CD4-positive, alpha-beta T cell (primary cell): Measurements from ENCODE around the gene TMEM170A. TPM values are rescaled to one million over a fixed set of nuclear protein-coding genes. Genes with fewer than 3 reads are reported as not detected.

Source experiments
- ATAC-seq: fragments of 200-7000 bp; cut with Tn5 transposase; one replicate; pipeline ENCODE4 v1.10.0; 2022; ENCODE audit warnings: mild to moderate bottlenecking; ENCODE audit not compliant: poor library complexity
- CTCF ChIA-PET: fragments of 350-600 bp; sonication (Branson Sonifier 250); formaldehyde crosslinking; loops from one replicate; lab custom pipeline; 2021; ENCODE audit warnings: antibody characterized with exemption, inconsistent platforms; lab: Charles Lee
- POLR2A ChIA-PET: fragments of 350-600 bp; sonication (Branson Sonifier 250); formaldehyde crosslinking; loops from one replicate; lab custom pipeline; 2021; ENCODE audit warnings: antibody characterized with exemption, inconsistent platforms; lab: Charles Lee
- DNase-seq, 14 experiments: peaks; one replicate each; pipeline ENCODE4 v3.0.0-alpha.2; 2013 to 2020; ENCODE audit warnings: mixed read lengths in 2 of 14
- H3K27ac ChIP-seq, 2 donors: one replicate each; pipeline versions ENCODE4 v1.5.1 to v1.7.0; 2013; ENCODE audit warnings: low read length in 2 of 2, low read depth in 1 of 2, mild to moderate bottlenecking in 1 of 2
- H3K27me3 ChIP-seq, 2 experiments: 1 replicate in 1 of 2; 2 replicates in 1 of 2; pipeline versions ENCODE4 v1.6.1 to v1.7.0; 2013; ENCODE audit warnings: low read length in 2 of 2, control low read depth in 1 of 2, mild to moderate bottlenecking in 1 of 2, moderate library complexity in 1 of 2; ENCODE audit not compliant: insufficient read depth in 2 of 2, control insufficient read depth in 1 of 2
- H3K36me3 ChIP-seq: one replicate; pipeline ENCODE4 v1.6.1; 2013; ENCODE audit warnings: low read length, control low read depth; ENCODE audit not compliant: insufficient read depth
- H3K4me1 ChIP-seq: one replicate; pipeline ENCODE4 v1.6.1; 2013; ENCODE audit warnings: low read length, control low read depth; ENCODE audit not compliant: insufficient read depth
- H3K4me3 ChIP-seq: one replicate; pipeline ENCODE4 v1.5.1; 2013; ENCODE audit warnings: mild to moderate bottlenecking, low read length, moderate library complexity
- H3K9me3 ChIP-seq, 2 experiments: 1 replicate in 1 of 2; 2 replicates in 1 of 2; pipeline versions ENCODE4 v1.6.1 to v1.7.0; 2013; ENCODE audit warnings: low read length in 2 of 2, mild to moderate bottlenecking in 2 of 2, control low read depth in 1 of 2, moderate library complexity in 1 of 2; ENCODE audit not compliant: control insufficient read depth in 1 of 2, insufficient read depth in 1 of 2
- H3K27ac Mint-ChIP-seq: one replicate; pipeline ENCODE4 v1.8.0; 2020; ENCODE audit warnings: mixed read lengths
- H3K27me3 Mint-ChIP-seq: one replicate; pipeline ENCODE4 v1.8.0; 2021; ENCODE audit warnings: mixed read lengths
- H3K36me3 Mint-ChIP-seq: one replicate; pipeline ENCODE4 v1.8.0; 2021; ENCODE audit warnings: low read depth, mixed read lengths
- H3K4me1 Mint-ChIP-seq: one replicate; pipeline ENCODE4 v1.8.0; 2021; ENCODE audit warnings: low read depth, mixed read lengths
- H3K4me3 Mint-ChIP-seq: one replicate; pipeline ENCODE4 v1.8.0; 2020; ENCODE audit warnings: mild to moderate bottlenecking, mixed read lengths
- H3K9me3 Mint-ChIP-seq: one replicate; pipeline ENCODE4 v1.8.0; 2020; ENCODE audit warnings: mixed read lengths
- intact Hi-C, 2 experiments: fragments of 100-400 bp; cut with DNase I in 1 of 2; cut with micrococcal nuclease in 1 of 2; formaldehyde crosslinking; loops; one replicate each; pipeline versions ENCODE4 v1.15.1 to v1.9.0; 2023 to 2025; cut with DNase I, micrococcal nuclease
- total RNA-seq, 174 experiments: library from RNA in 2 of 174; stranded (reverse) in 2 of 174; gene quantifications; one replicate each; pipeline ENCODE4 v1.2.3 and lab custom pipeline; 2021 to 2026
- TF ChIP-seq, protein P1 (sequence below): fragments of 200-600 bp; IDR thresholded peaks from one replicate; pipeline ENCODE4 v1.8.0; 2022; ENCODE audit warnings: antibody characterized with exemption, mild to moderate bottlenecking

The TMEM170A gene
- total RNA-seq, 2 experiments from 2014 or later: 34.3 to 37.8 TPM

DNA sequence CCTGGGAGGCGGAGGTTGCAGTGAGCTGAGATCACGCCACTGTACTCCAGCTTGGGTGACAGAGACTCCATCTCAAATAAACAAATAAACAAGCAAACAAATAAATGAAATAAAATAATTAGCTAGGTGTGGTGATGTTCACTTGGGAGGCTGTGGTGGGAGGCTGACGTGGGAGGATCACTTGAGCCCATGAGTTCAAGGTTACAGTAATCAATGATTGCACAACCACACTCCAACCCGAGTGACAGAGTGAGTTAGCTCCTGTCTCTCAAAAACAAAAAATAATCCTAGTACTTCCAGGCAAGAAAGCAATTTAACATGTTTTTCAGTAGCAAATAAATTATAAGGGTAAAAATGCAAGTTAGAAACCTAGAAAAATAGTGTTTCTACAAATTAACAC is 57.5 kb downstream of the TMEM170A start:
- TF ChIP-seq, protein P1, sequence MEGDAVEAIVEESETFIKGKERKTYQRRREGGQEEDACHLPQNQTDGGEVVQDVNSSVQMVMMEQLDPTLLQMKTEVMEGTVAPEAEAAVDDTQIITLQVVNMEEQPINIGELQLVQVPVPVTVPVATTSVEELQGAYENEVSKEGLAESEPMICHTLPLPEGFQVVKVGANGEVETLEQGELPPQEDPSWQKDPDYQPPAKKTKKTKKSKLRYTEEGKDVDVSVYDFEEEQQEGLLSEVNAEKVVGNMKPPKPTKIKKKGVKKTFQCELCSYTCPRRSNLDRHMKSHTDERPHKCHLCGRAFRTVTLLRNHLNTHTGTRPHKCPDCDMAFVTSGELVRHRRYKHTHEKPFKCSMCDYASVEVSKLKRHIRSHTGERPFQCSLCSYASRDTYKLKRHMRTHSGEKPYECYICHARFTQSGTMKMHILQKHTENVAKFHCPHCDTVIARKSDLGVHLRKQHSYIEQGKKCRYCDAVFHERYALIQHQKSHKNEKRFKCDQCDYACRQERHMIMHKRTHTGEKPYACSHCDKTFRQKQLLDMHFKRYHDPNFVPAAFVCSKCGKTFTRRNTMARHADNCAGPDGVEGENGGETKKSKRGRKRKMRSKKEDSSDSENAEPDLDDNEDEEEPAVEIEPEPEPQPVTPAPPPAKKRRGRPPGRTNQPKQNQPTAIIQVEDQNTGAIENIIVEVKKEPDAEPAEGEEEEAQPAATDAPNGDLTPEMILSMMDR: no peak
- POLR2A ChIA-PET: no interaction called here

DNA sequence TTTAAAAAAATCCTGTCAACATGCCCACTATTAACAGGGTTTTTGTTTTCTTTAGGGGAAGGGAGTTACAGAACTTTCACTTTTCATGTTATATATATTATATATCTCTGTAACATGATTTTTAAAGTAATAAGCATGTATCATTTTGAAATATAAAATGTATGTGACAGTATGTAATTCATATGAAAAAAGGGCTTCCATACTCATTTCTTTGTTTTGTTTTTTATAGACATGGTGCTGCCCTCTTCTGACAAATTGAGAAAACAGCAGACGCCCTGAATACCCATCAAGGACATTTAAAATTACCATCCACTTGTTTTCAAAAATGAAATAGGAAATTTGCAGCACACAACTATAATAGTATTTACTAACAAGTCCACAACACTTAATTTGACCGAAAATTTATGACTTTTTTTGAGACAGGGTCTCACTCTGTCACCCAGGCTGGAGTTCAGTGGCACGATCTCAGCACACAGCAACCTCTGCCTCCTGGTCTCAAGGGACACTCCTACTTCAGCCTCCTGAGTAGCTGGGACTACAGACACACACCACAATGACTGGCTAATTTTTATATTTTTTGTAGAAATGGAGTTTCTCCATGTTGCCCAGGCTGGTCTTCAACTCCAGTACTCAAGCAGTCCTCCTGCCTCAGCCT is 61.5 kb downstream of the TMEM170A start:
- no peaks in the 10 kb centered on the region for H3K4me1 ChIP-seq
- no peak overlapping the region for H3K4me3 Mint-ChIP-seq
- H3K27ac ChIP-seq: no peak overlapping the region
- H3K4me1 Mint-ChIP-seq: peaks cover 4% of the 10 kb centered on the region
- DNase-seq (peak in 3 of 14 experiments; percentile 42 to 55 (median 54)), ATAC-seq (peak; percentile 57)
- H3K36me3 Mint-ChIP-seq: peaks cover 28% of the 10 kb centered on the region
- H3K27me3 Mint-ChIP-seq: no peaks in the 10 kb centered on the region
- CTCF ChIA-PET: interaction anchor here (1.0 to 4.1 kb wide), 3 partner anchors 23 to 204 kb away, joined by 3 to 14 read pairs (median 3); no protein-coding TSS in a partner anchor
- H3K36me3 ChIP-seq: peaks cover 23% of the 10 kb centered on the region
- H3K27me3 ChIP-seq: no peaks in the 10 kb centered on the region
- H3K9me3 Mint-ChIP-seq: no peaks in the 10 kb centered on the region
- no peak overlapping the region for H3K27ac Mint-ChIP-seq
- intact Hi-C loops: loop anchor here (1.0 to 5.0 kb wide), 3 partner anchors 171 to 204 kb away; no protein-coding TSS in a partner anchor
- POLR2A ChIA-PET: no interaction called here
- H3K4me3 ChIP-seq: no peak overlapping the region
- TF ChIP-seq, protein P1: peak; percentile 76
- no peaks in the 10 kb centered on the region for H3K9me3 ChIP-seq

More for the DNA sequence above, 57.5 kb downstream of the TMEM170A start:
- Histone ChIP-seq H3K4me1 (no peaks in the 10 kb centered on the region), H3K9me3 (no peaks in the 10 kb centered on the region), H3K36me3 (peaks cover 47% of the 10 kb centered on the region), H3K27ac (no peak overlapping the region), H3K4me3 (no peak overlapping the region), H3K27me3 (no peaks in the 10 kb centered on the region)
- DNase-seq: no peak
- peaks cover 4% of the 10 kb centered on the region for H3K4me1 Mint-ChIP-seq
- no peak for ATAC-seq
- no peaks in the 10 kb centered on the region for H3K27me3 Mint-ChIP-seq
- no peaks in the 10 kb centered on the region for H3K9me3 Mint-ChIP-seq
- no peak overlapping the region for H3K27ac Mint-ChIP-seq
- intact Hi-C loops: no loop called here
- CTCF ChIA-PET: no interaction called here
- H3K36me3 Mint-ChIP-seq: peaks cover 52% of the 10 kb centered on the region
- no peak overlapping the region for H3K4me3 Mint-ChIP-seq

DNA sequence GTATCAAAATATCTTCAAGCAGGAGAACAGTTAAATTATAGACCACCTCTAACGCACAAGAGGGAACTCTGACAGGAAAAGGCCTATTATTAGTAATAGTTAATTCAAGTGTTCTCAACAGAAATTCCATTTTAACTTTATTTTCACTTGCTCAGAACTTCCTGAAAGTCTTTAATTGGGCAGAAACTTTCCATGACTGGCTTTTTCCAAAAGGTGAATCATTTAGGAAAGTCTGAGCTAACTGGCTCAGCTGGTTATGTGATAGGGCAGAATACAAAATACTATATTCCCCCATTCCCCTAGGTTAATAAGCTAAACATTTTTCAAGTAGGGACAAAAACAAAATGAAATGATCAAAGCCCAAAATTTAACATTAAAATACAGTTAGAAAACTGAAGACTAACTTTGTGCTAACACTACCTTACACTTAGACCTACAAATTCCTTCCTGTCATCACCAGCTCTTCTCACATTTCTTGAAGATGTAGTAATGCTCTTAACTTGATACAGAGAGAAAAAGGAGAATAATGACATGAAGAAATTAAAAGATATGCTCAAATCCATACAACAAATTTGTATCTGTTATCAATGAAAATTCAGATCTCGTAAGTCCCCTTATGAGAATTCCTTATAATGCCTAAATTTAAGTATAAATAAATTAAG is 62.2 kb downstream of the TMEM170A start:
- intact Hi-C loops: loop anchor here (2.0 to 5.0 kb wide), 2 partner anchors 170 to 203 kb away; no protein-coding TSS in a partner anchor
- DNase-seq: no peak
- H3K27me3 Mint-ChIP-seq: no peaks in the 10 kb centered on the region
- H3K4me1 Mint-ChIP-seq: peaks cover 4% of the 10 kb centered on the region
- H3K4me3 ChIP-seq: no peak overlapping the region
- H3K36me3 Mint-ChIP-seq: peaks cover 25% of the 10 kb centered on the region
- no peak for ATAC-seq
- TF ChIP-seq, protein P1: no peak
- peaks cover 18% of the 10 kb centered on the region for H3K36me3 ChIP-seq
- H3K4me3 Mint-ChIP-seq: no peak overlapping the region
- no peaks in the 10 kb centered on the region for H3K27me3 ChIP-seq
- H3K9me3 Mint-ChIP-seq: no peaks in the 10 kb centered on the region
- no peaks in the 10 kb centered on the region for H3K4me1 ChIP-seq
- no peak overlapping the region for H3K27ac Mint-ChIP-seq
- no peaks in the 10 kb centered on the region for H3K9me3 ChIP-seq
- ChIA-PET CTCF (interaction anchor here (0.9 to 4.1 kb wide), 3 partner anchors 22 to 203 kb away, joined by 3 to 14 read pairs (median 5); no protein-coding TSS in a partner anchor), POLR2A (no interaction called here)
- no peak overlapping the region for H3K27ac ChIP-seq
